H9 (cell line): ENCODE results near the gene FAM124A. TPM values are rescaled to one million over a fixed set of nuclear protein-coding genes. Genes with fewer than 3 reads are reported as not detected.
A peak's percentile ranks its signal among the peaks of the same experiment; 100 is the strongest.

Experiments used
- DNase-seq: peaks from one replicate; pipeline ENCODE4 v3.0.0-alpha.2; 2017
- H2AFZ ChIP-seq: one replicate; pipeline ENCODE4 v1.6.1; 2013; ENCODE audit warnings: mild to moderate bottlenecking, low read length, control low read depth, moderate library complexity
- H2AK5ac ChIP-seq: 2 replicates; pipeline ENCODE4 v1.6.1; 2013; ENCODE audit warnings: low read length, control low read depth, mixed read lengths; ENCODE audit not compliant: insufficient read length
- H2BK120ac ChIP-seq: one replicate; pipeline ENCODE4 v1.6.1; 2013; ENCODE audit warnings: low read depth, mild to moderate bottlenecking, low read length, control low read depth, inconsistent platforms; ENCODE audit not compliant: poor library complexity, severe bottlenecking
- H2BK12ac ChIP-seq: 2 replicates; pipeline ENCODE4 v1.6.1; 2013; ENCODE audit warnings: low read length, control low read depth, mixed read lengths, low read depth; ENCODE audit not compliant: insufficient read length
- H2BK15ac ChIP-seq: 2 replicates; pipeline ENCODE4 v1.6.1; 2013; ENCODE audit warnings: low read depth, low read length, control low read depth
- H2BK20ac ChIP-seq: one replicate; pipeline ENCODE4 v1.6.1; 2013; ENCODE audit warnings: low read depth, mild to moderate bottlenecking, low read length, control low read depth, inconsistent platforms; ENCODE audit not compliant: poor library complexity, severe bottlenecking
- H2BK5ac ChIP-seq: 2 replicates; pipeline ENCODE4 v1.6.1; 2013; ENCODE audit warnings: low read length, control low read depth, mixed read lengths; ENCODE audit not compliant: insufficient read length
- H3K14ac ChIP-seq: 2 replicates; pipeline ENCODE4 v1.6.1; 2013; ENCODE audit warnings: low read length, control low read depth; ENCODE audit not compliant: insufficient read depth
- H3K18ac ChIP-seq: 2 replicates; pipeline ENCODE4 v1.6.1; 2013; ENCODE audit warnings: low read depth, mild to moderate bottlenecking, mixed read lengths, low read length, control low read depth; ENCODE audit not compliant: insufficient read length
- H3K23ac ChIP-seq: 2 replicates; pipeline ENCODE4 v1.6.1; 2013; ENCODE audit warnings: low read length, control low read depth, mixed read lengths, low read depth; ENCODE audit not compliant: insufficient read length
- H3K23me2 ChIP-seq: 2 replicates; pipeline ENCODE4 v1.6.1; 2013; ENCODE audit warnings: low read depth, mild to moderate bottlenecking, mixed read lengths, low read length, control low read depth; ENCODE audit not compliant: insufficient read length, poor library complexity, severe bottlenecking
- H3K27ac ChIP-seq: 2 replicates; pipeline ENCODE4 v1.5.1; 2013; ENCODE audit warnings: low read length, control low read depth, mixed read lengths, low read depth; ENCODE audit not compliant: insufficient read length
- H3K27me3 ChIP-seq: 2 replicates; pipeline ENCODE4 v1.6.1; 2013; ENCODE audit warnings: low read length, control low read depth, inconsistent platforms; ENCODE audit not compliant: insufficient read depth
- H3K4ac ChIP-seq: 2 replicates; pipeline ENCODE4 v1.6.1; 2013; ENCODE audit warnings: low read depth, mild to moderate bottlenecking, control low read depth, inconsistent platforms, low read length, moderate library complexity
- H3K4me1 ChIP-seq: 2 replicates; pipeline ENCODE4 v1.6.1; 2013; ENCODE audit warnings: low read length, control low read depth, inconsistent platforms; ENCODE audit not compliant: insufficient read depth
- H3K4me2 ChIP-seq: 2 replicates; pipeline ENCODE4 v1.6.1; 2013; ENCODE audit warnings: low read length, control low read depth, mixed read lengths; ENCODE audit not compliant: insufficient read length, insufficient read depth
- H3K56ac ChIP-seq: 2 replicates; pipeline ENCODE4 v1.6.1; 2013; ENCODE audit warnings: low read depth, mild to moderate bottlenecking, mixed read lengths, low read length, control low read depth; ENCODE audit not compliant: insufficient read length
- H3K79me1 ChIP-seq: 2 replicates; pipeline ENCODE4 v1.6.1; 2013; ENCODE audit warnings: low read depth, mild to moderate bottlenecking, moderate library complexity, low read length, control low read depth, inconsistent platforms; ENCODE audit not compliant: insufficient read depth, poor library complexity, severe bottlenecking
- H3K79me2 ChIP-seq: 2 replicates; pipeline ENCODE4 v1.6.1; 2013; ENCODE audit warnings: low read length, control low read depth, inconsistent platforms; ENCODE audit not compliant: insufficient read depth
- H3K9ac ChIP-seq: 2 replicates; pipeline ENCODE4 v1.6.1; 2013; ENCODE audit warnings: low read length, control low read depth, mixed read lengths; ENCODE audit not compliant: insufficient read length; ENCODE audit errors: extremely low read depth
- H3K9me3 ChIP-seq: one replicate; pipeline ENCODE4 v1.6.1; 2013; ENCODE audit warnings: low read depth, low read length, inconsistent platforms; ENCODE audit not compliant: control insufficient read depth
- H3T11ph ChIP-seq: one replicate; pipeline ENCODE4 v1.6.1; 2013; ENCODE audit warnings: mild to moderate bottlenecking, low read length, control low read depth, inconsistent platforms
- H4K20me1 ChIP-seq: one replicate; pipeline ENCODE4 v1.6.1; 2013; ENCODE audit not compliant: control insufficient read depth, insufficient read length, insufficient read depth
- H4K5ac ChIP-seq: 2 replicates; pipeline ENCODE4 v1.6.1; 2013; ENCODE audit warnings: low read depth, mild to moderate bottlenecking, mixed read lengths, low read length, control low read depth; ENCODE audit not compliant: insufficient read length
- H4K8ac ChIP-seq: replicated peaks from 2 replicates; pipeline ENCODE4 v1.6.1; 2013; ENCODE audit warnings: low read length, control low read depth, mixed read lengths, low read depth; ENCODE audit not compliant: insufficient read length
- H4K91ac ChIP-seq: 2 replicates; pipeline ENCODE4 v1.6.1; 2013; ENCODE audit warnings: low read depth, mild to moderate bottlenecking, moderate library complexity, mixed read lengths, low read length, control low read depth; ENCODE audit not compliant: insufficient read length
- H3K27ac Mint-ChIP-seq, 3 experiments: 2 replicates in 2 of 3; 3 replicates in 1 of 3; pipeline ENCODE4 v1.8.0; 2020 to 2021; ENCODE audit warnings: mixed read lengths in 3 of 3, mild to moderate bottlenecking in 1 of 3, moderate library complexity in 1 of 3
- H3K27me3 Mint-ChIP-seq: 2 replicates; pipeline ENCODE4 v1.8.0; 2021; ENCODE audit warnings: low read depth, mild to moderate bottlenecking, moderate library complexity, mixed read lengths
- H3K36me3 Mint-ChIP-seq, 3 experiments: 2 replicates in 2 of 3; 3 replicates in 1 of 3; pipeline ENCODE4 v1.8.0; 2020 to 2021; ENCODE audit warnings: low read depth in 3 of 3, mixed read lengths in 3 of 3; ENCODE audit not compliant: insufficient read depth in 1 of 3
- H3K4me1 Mint-ChIP-seq, 2 experiments: 2 replicates each; pipeline ENCODE4 v1.8.0; 2020; ENCODE audit warnings: mixed read lengths in 2 of 2
- H3K4me3 Mint-ChIP-seq, 2 experiments: 2 replicates in 1 of 2; 3 replicates in 1 of 2; pipeline ENCODE4 v1.8.0; 2020 to 2021; ENCODE audit warnings: mild to moderate bottlenecking in 2 of 2, mixed read lengths in 2 of 2, moderate library complexity in 1 of 2
- H3K9me3 Mint-ChIP-seq, 2 experiments: 2 replicates in 1 of 2; 3 replicates in 1 of 2; pipeline ENCODE4 v1.8.0; 2020; ENCODE audit warnings: mild to moderate bottlenecking in 2 of 2, mixed read lengths in 2 of 2, moderate library complexity in 1 of 2
- CTCF ChIP-seq: fragments of 200-600 bp; sonication (generic); conservative IDR thresholded peaks from 3 replicates; pipeline ENCODE4 v1.8.0; 2021; ENCODE audit warnings: antibody characterized with exemption, mild to moderate bottlenecking
- WGBS: extraction: QIAGEN DNeasy Blood & Tissue Kit; methylation state at CpG from one replicate; pipeline ENCODE4 v1.1.7; 2013; ENCODE audit warnings: missing lambda C conversion rate, low lambda C conversion rate, mixed read lengths; ENCODE audit not compliant: insufficient read length; ENCODE audit errors: extremely low coverage; 5-methylcytosine and 5-hydroxymethylcytosine counted together
- total RNA-seq: library from RNA; stranded (reverse); gene quantifications from 2 replicates; pipeline ENCODE4 v1.2.1, GENCODE V29; 2021

FAM124A gene
- total RNA-seq, 1 experiment from 2014 or later = 41.9 TPM

DNA sequence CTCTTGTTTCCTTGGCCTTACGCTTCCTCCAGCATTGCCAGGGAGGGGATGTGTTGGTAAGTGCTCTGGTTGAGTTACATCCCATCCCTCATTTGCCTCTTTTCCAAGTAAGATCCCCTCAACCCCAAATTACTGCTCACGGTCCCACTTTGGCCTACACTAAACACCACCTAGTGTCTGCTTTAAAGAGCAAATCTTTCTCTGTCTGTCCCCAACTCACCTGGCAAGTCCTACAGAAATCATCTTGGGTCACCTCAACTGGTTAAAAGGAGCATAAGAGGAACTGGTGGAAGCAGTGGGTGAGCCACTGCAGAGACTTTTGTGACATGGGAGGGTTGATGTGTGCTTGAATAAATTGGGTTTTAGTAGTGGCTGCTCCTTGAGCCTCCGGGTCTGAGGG is 62.1 kb downstream of the FAM124A start:
- Histone ChIP-seq H3K4me1 (peaks cover 3% of the 10 kb centered on the region; the same call in 1 of the 2 replicates), H3K79me1 (no peaks in the 10 kb centered on the region), H4K5ac (no peak overlapping the region), H3K9me3 (no peaks in the 10 kb centered on the region), H3T11ph (no peak overlapping the region), H3K27ac (no peak overlapping the region), H4K91ac (no peak overlapping the region), H2BK120ac (no peak overlapping the region), H2BK20ac (no peak overlapping the region), H3K23ac (no peak overlapping the region), H3K9ac (no peak overlapping the region), H3K79me2 (no peaks in the 10 kb centered on the region), H3K18ac (no peak overlapping the region), H2BK12ac (no peak overlapping the region), H4K8ac (no peak overlapping the region), H3K27me3 (no peaks in the 10 kb centered on the region), H2BK15ac (no peak overlapping the region), H3K23me2 (no peaks in the 10 kb centered on the region), H3K14ac (no peak overlapping the region), H3K4me2 (no peak overlapping the region), H3K4ac (no peak overlapping the region), H2BK5ac (no peak overlapping the region), H2AFZ (no peak overlapping the region), H2AK5ac (no peak overlapping the region), H3K56ac (no peak overlapping the region), H4K20me1 (no peaks in the 10 kb centered on the region)
- Mint-ChIP-seq H3K27ac (peak overlapping the region; percentile 4 to 78 (median 60); a peak in 6 of 7 replicates), H3K4me3 (no peak overlapping the region), H3K36me3 (peaks cover 26 to 37% (median 37%) of the 10 kb centered on the region in 3 experiments), H3K27me3 (no peaks in the 10 kb centered on the region), H3K4me1 (peaks cover 34 to 53% of the 10 kb centered on the region in 2 experiments), H3K9me3 (no peaks in the 10 kb centered on the region)
- TF ChIP-seq CTCF = peak; percentile 36; the same call in 2 of the 3 replicates
- WGBS = no CpG with 5 or more reads among the region's 3 CpGs
- no peak for DNase-seq
